ENCODE measurements around the gene BCO1.

The BCO1 gene

DNA sequence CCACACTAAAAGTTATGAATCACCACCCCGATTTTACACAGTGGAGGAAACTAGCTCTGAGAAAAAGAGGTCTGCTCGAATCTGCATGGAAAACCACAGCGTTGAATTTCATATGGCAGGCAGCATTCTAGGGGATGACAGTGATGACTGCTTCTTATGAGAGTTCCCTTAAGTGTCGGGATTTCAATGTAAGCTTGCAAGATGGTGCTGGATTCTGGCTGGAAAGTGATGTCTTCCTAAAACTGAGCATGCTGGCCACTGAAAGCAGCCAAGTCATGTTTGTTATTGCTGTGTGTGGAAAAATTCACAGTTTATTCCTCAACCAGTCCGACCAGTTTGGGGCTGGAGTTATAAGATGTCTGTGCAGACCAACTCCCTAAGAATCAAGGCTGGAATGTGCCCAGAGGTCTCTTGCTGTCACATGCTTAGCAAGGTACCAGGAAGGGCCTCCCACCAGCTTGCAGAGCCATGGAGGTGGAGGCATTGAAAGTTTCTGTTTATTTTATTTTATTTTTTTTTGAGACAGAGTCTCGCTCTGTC, 39.1 kb downstream of the BCO1 start:
- CTCF ChIA-PET, result interaction anchor here (1.3 kb wide), 1 partner anchor 16 kb away, joined by 4 read pairs; no protein-coding TSS in a partner anchor
- no peak overlapping the region for H3K27ac ChIP-seq (ENCODE audit: extremely low read depth, low read depth, low read length)
- H3K4me3 ChIP-seq (ENCODE audit: low read depth, low read length), result no peak overlapping the region
- H3K4me1 ChIP-seq (ENCODE audit: control insufficient read depth, insufficient read depth, low read length), result no peaks in the 10 kb centered on the region
- no peak for TF ChIP-seq KLF8 (tag by site-specific recombination; IDR thresholded peaks at IDR 0.05)
- TF ChIP-seq, protein P1, sequence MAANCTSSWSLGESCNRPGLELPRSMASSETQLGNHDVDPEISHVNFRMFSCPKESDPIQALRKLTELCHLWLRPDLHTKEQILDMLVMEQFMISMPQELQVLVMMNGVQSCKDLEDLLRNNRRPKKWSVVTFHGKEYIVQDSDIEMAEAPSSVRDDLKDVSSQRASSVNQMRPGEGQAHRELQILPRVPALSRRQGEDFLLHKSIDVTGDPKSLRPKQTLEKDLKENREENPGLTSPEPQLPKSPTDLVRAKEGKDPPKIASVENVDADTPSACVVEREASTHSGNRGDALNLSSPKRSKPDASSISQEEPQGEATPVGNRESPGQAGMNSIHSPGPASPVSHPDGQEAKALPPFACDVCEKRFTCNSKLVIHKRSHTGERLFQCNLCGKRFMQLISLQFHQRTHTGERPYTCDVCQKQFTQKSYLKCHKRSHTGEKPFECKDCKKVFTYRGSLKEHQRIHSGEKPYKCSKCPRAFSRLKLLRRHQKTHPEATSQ (tag by site-specific recombination; IDR thresholded peaks at IDR 0.05), result no peak
- TF ChIP-seq GLI2 (tag by site-specific recombination; IDR thresholded peaks at IDR 0.05; ENCODE audit: borderline replicate concordance, low read depth), result no peak
- TF ChIP-seq SCRT2 (tag by site-specific recombination; IDR thresholded peaks at IDR 0.05), result no peak
- TF ChIP-seq, protein P2, sequence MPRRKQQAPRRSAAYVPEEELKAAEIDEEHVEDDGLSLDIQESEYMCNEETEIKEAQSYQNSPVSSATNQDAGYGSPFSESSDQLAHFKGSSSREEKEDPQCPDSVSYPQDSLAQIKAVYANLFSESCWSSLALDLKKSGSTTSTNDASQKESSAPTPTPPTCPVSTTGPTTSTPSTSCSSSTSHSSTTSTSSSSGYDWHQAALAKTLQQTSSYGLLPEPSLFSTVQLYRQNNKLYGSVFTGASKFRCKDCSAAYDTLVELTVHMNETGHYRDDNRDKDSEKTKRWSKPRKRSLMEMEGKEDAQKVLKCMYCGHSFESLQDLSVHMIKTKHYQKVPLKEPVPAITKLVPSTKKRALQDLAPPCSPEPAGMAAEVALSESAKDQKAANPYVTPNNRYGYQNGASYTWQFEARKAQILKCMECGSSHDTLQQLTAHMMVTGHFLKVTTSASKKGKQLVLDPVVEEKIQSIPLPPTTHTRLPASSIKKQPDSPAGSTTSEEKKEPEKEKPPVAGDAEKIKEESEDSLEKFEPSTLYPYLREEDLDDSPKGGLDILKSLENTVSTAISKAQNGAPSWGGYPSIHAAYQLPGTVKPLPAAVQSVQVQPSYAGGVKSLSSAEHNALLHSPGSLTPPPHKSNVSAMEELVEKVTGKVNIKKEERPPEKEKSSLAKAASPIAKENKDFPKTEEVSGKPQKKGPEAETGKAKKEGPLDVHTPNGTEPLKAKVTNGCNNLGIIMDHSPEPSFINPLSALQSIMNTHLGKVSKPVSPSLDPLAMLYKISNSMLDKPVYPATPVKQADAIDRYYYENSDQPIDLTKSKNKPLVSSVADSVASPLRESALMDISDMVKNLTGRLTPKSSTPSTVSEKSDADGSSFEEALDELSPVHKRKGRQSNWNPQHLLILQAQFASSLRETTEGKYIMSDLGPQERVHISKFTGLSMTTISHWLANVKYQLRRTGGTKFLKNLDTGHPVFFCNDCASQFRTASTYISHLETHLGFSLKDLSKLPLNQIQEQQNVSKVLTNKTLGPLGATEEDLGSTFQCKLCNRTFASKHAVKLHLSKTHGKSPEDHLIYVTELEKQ (tag by site-specific recombination; IDR thresholded peaks at IDR 0.05; ENCODE audit: borderline replicate concordance), result no peak
- TF ChIP-seq ZNF19 (tag by site-specific recombination; IDR thresholded peaks at IDR 0.05; ENCODE audit: low read depth), result no peak
- no peak for TF ChIP-seq ZNF701 (tag by site-specific recombination; IDR thresholded peaks at IDR 0.05)
- TF ChIP-seq, protein P3, sequence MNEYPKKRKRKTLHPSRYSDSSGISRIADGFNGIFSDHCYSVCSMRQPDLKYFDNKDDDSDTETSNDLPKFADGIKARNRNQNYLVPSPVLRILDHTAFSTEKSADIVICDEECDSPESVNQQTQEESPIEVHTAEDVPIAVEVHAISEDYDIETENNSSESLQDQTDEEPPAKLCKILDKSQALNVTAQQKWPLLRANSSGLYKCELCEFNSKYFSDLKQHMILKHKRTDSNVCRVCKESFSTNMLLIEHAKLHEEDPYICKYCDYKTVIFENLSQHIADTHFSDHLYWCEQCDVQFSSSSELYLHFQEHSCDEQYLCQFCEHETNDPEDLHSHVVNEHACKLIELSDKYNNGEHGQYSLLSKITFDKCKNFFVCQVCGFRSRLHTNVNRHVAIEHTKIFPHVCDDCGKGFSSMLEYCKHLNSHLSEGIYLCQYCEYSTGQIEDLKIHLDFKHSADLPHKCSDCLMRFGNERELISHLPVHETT (tag by site-specific recombination; IDR thresholded peaks at IDR 0.05), result no peak
- no peak for TF ChIP-seq ZNF24 (tag by site-specific recombination; IDR thresholded peaks at IDR 0.05)
- no peak for TF ChIP-seq ZNF248 (tag by site-specific recombination; IDR thresholded peaks at IDR 0.05)
- TF ChIP-seq ZNF175 (tag by site-specific recombination; IDR thresholded peaks at IDR 0.05), result no peak
- TF ChIP-seq ZNF529 (tag by site-specific recombination; IDR thresholded peaks at IDR 0.05; ENCODE audit: insufficient replicate concordance), result no peak
- TF ChIP-seq ZNF747 (tag by site-specific recombination; IDR thresholded peaks at IDR 0.05), result no peak
- TF ChIP-seq, protein P4, sequence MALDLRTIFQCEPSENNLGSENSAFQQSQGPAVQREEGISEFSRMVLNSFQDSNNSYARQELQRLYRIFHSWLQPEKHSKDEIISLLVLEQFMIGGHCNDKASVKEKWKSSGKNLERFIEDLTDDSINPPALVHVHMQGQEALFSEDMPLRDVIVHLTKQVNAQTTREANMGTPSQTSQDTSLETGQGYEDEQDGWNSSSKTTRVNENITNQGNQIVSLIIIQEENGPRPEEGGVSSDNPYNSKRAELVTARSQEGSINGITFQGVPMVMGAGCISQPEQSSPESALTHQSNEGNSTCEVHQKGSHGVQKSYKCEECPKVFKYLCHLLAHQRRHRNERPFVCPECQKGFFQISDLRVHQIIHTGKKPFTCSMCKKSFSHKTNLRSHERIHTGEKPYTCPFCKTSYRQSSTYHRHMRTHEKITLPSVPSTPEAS (tag by site-specific recombination; IDR thresholded peaks at IDR 0.05), result no peak
- no peak for TF ChIP-seq ZNF571 (tag by site-specific recombination; IDR thresholded peaks at IDR 0.05)
- TF ChIP-seq ZNF776 (tag by site-specific recombination; IDR thresholded peaks at IDR 0.05; ENCODE audit: borderline replicate concordance), result no peak
- no peak for TF ChIP-seq ZNF623 (tag by site-specific recombination; IDR thresholded peaks at IDR 0.05)
- POLR2A ChIA-PET, result no interaction called here
- no peaks in the 10 kb centered on the region for H3K36me3 ChIP-seq (ENCODE audit: control insufficient read depth in 2 of 2, insufficient read depth in 1 of 2, low read length in 2 of 2)
- H3K9me3 ChIP-seq (ENCODE audit: control insufficient read depth, insufficient read depth, low read depth, low read length), result no peaks in the 10 kb centered on the region

DNA sequence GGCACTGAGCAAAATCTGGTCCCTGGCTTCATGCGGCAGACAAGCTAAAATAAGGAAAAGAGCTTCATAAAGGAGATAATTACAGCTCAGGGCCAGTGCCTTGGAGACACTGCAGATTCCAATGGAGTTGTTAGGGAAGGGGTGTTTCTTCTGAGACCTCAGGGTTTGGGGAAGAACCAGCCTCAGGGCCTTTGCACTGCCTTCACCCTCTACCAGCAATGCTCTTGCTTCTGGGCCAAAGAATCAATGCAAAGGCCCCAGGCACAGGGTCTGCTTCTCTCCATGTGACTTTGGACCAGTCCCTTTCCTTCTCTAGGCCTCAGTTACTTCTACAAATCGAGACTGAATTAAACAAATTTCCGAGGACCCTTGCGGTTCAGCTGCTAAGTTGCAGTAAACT, 40.0 kb downstream of the BCO1 start:
- Histone ChIP-seq H3K36me3 (ENCODE audit: control insufficient read depth in 2 of 2, insufficient read depth in 1 of 2, low read length in 2 of 2) (no peaks in the 10 kb centered on the region), H3K4me3 (ENCODE audit: low read depth, low read length) (no peak overlapping the region), H3K27ac (ENCODE audit: extremely low read depth, low read depth, low read length) (no peak overlapping the region), H3K9me3 (ENCODE audit: control insufficient read depth, insufficient read depth, low read depth, low read length) (no peaks in the 10 kb centered on the region), H3K4me1 (ENCODE audit: control insufficient read depth, insufficient read depth, low read length) (no peaks in the 10 kb centered on the region)
- ChIA-PET CTCF (interaction anchor here (0.6 kb wide), 1 partner anchor 71 kb away, joined by 3 read pairs; no protein-coding TSS in a partner anchor), POLR2A (no interaction called here)
- TF ChIP-seq ZNF623 (tag by site-specific recombination; IDR thresholded peaks at IDR 0.05) (peak; percentile 84), RBAK (tag by site-specific recombination; IDR thresholded peaks at IDR 0.05) (no peak)

Measured in HEK293 (cell line).